Activated gamma-delta T cell treated with anti-CD3 and anti-CD28 coated beads, Interleukin-2, amount 50 U/mL, for 16 hours (primary cell): ENCODE results near the gene SLC6A7.

ENCODE experiments used
- DNase-seq: peaks from one replicate; pipeline ENCODE4 v3.0.0-alpha.2; 2020; ENCODE audit warnings: low read depth

The SLC6A7 gene

DNA sequence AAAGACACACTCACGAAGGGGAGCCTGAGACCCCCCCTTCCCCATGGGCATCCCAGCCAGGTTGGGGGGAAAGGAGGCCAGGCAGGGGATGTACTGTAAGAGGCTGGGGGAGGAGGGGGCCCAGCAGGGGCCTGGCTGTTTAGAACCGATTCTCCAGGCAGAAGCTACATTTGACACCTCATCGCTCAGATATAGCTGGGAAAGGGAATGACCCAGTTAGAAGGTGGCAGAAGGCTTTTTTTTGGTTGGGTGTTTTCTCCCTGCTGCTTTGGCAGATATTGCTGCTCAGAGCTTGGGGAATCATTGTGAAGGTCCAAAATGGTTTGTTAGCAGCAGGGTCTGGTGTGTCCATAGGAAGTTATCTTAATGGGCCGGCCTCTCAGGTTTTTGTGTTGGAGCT, 17.3 kb upstream of the SLC6A7 start:
- no peak for DNase-seq

DNA sequence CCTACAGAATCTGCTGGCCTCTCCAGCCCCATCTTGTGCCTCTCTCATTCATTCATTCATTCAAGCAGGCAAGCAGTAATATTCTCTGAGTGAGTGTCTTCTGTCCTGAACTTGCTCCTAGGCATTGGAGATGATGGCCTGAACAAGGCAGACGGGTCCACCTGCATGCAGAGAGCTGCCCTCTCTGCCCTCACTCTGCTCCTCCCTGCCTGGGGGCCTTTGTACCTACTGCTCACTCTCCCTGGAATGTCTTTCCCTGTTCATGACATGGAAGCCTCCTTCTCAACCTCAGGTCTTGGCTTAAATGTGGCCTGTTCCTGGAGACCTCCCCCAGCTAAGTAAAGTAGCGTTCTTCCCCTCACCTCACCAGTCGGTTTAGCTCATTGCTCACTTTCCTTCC, 16.7 kb upstream of the SLC6A7 start:
- DNase-seq = no peak

DNA sequence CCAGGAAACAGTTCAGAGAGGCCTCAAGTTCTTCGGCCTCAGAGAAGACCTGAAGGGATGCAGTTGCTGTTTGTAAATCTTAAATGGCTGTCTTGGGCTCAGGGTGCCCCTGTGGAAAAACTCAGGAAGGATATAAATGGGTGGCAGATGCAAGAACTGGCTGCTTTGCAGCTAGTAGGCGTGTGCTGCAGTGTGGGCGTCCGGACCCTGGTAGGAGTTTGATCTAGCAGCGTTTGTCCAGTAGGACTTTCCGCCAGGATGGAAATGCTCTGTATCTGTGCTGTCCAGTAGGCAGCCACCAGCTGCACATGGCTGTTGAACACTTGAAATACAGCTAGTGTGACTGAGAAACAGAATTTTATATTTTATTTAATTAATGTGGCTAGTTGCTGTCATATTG, 15.6 kb upstream of the SLC6A7 start:
- DNase-seq = no peak

DNA sequence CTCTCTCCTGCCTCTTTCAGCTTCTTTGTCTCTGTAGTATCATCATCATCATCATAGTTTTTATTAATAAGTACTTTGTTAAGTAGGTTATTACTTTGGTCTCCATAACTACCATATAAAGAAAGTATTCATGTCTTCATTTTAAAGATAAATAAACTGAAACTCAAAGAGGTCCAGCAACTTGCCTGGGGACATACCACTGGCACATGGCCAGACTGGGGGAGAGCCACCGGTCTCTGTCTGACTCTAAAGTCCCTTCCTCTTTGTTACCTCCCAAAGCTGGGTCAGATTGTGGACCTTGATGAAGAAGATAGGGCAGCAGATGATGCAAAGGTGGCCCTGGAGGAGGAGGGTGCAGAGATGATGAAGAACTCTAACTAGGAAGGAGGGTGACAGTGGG, 14.8 kb upstream of the SLC6A7 start:
- no peak for DNase-seq

DNA sequence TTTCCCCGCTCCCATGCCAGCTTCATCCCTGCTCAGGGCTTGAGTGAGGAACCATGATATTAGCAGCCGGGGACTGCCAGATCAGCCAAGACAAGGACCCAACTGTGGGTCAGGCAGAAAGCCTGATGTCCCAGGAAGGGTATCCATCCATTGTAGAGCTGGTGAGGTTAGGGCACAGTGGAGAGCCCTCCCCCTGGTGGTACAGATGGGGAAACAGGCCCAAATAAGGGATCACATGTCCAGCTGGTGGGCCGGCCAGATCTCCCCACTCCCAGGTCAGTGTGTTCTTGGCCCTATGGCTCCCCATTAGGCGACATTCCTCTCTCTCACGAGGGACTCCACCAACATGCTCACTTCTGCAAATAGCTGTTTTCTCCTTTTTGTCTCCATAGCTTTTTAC, 14.3 kb upstream of the SLC6A7 start:
- no peak for DNase-seq

DNA sequence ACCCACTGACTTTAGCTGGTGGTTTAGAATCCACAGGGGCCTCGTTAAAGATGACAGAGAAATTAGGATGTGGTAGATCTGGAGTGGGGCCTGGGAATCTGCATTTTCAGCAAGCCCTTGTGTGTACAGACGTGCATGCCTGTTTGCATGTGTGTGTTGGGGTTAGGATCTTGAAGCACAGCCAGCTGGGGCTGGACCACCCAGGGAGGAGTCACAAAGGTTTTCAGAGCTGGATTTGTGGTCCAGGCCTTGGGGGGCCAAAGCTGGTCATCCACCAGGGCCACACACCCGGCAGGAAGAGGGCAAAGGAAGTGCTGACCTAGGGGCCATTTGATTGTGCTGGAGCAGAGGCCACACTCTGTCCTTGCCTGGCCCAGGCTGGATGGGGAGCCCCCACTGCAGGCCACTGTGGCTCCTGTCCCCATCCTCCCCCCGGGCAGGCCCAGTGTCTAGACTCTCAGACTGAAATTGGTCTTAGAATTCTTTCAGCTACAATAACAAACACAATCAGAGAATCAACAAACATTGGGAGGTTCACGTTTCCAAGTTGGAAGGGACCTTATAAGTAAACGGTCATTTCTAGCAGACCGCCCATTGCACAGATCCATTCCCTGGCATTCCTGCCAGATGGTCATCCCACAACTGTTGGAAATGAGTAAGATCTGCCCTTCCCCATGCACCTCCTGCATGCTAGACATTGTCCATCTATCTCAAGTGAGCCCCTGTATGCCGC, 13.0 kb upstream of the SLC6A7 start:
- no peak for DNase-seq

DNA sequence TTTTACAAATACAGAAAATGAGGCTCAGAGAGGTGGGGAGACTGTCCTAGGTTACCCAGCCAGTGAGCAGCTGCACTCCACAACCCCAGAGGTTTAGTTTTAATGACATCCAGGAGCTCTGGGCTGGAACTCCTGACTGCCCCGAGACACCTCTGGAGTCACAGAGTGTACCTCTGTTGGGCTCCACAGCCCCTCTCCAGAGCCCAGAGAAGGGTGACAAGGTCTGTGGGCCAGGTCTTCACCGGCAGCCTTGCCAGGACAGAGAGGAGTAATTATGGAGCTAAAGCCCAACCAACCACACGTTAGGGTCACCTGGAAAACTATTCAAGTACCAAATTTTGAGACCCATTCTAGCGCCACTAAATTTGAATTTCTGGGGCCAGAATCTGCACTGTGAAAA, 12.1 kb upstream of the SLC6A7 start:
- no peak for DNase-seq

DNA sequence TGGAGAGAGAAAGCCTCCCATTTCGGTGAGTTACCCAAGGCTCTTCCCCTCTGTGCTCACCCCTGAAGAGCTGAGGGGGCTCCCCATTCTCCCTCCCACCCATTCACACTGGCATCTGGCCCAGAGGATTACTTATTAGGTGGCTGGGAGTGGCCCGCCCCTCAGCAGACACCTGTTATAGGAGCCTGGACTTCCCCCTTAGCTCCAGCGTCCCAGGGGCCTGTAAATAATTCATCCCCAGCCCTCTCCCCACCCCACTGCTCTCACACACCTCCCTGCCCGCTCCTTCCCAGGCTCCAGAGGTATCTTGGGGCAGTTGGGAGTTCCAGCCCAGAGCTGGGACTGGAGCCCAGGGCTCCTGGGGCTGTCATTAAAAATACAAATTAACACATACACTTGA, 11.6 kb upstream of the SLC6A7 start:
- no peak for DNase-seq

DNA sequence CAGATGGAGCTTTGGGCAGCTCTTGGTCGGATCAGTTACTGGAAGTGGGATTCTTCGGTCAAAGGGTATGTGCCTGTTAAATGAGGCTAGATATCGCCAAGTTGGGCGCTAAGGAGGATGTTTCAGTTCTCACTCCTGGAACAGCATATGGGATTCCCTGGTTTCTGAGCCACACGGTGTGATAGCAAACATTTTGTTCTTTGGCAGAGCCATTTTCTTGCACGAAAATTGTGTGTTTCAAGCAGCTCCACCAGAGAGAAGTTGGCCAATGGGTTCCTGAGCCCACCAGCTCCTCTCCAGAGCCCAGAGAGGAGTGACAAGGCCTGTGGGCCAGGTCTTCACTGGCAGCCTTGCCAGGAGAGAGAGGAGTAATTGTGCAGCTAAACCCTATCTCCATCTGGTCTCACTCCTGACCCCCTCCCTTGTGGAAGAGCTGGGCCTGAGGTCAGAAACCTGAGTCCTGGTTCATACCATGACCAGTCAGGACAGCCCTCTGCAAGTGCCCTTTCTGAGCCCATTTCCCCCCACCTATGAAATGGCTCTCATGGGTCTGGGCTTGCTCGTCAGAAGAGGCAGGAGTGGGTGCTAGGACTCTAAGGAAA, 10.7 kb upstream of the SLC6A7 start:
- no peak for DNase-seq

DNA sequence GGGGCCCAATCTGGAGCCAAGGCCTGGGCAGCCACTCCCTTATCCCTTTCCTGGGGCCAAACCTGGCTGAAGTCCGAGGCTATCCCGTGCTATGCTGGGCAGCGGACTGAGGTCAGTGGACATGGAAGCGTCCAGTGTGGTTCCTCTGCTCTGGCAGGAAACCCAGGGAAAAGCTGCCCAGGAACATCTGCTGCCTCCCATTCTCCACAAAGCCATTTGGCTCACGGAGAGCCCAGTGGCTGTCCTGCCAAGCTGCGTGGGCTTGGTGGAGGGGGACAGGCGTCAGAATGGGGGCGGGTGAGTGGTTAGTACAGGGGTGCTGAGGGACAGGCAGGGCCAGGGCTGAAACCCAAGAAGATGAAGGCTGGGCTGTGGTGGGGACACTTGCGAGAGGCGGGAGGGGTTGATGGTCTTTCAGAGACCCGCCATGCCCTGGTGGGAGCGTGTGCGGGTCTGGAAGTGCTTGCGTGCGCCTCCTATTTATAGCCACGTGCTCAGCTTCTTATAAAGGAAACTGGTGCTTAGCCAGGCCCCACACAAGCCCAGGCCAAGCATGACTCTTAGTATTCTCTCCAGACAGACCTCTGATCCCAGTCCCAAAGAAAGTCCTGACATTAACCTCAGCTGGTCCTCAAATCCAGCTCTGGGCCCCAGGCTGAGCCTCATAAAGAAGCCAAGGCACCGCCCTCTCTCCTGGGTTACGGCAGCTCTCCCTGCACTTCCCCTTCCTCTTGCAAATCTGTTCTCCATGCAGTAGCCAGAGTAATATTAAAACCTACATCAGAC, 9.4 kb upstream of the SLC6A7 start:
- no peak for DNase-seq

DNA sequence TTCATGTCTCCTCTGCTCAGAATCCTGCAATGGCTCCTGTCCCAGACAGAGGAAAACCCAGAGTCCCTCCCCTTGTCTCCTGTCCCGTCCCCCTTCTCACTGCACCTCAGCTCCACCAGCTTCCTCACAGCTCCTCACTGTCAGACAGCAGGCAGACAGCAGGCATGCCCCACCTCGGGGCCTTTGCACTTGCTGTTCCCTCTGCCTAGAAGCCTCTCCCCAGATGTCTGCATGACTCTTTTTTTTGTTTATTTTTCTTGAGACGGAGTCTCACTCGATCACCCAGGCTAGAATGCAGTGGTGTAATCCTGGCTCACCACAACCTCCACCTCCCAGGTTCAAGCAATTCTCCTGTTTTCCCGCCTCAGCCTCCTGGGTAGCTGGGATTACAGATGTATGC, 8.8 kb upstream of the SLC6A7 start:
- DNase-seq = no peak

DNA sequence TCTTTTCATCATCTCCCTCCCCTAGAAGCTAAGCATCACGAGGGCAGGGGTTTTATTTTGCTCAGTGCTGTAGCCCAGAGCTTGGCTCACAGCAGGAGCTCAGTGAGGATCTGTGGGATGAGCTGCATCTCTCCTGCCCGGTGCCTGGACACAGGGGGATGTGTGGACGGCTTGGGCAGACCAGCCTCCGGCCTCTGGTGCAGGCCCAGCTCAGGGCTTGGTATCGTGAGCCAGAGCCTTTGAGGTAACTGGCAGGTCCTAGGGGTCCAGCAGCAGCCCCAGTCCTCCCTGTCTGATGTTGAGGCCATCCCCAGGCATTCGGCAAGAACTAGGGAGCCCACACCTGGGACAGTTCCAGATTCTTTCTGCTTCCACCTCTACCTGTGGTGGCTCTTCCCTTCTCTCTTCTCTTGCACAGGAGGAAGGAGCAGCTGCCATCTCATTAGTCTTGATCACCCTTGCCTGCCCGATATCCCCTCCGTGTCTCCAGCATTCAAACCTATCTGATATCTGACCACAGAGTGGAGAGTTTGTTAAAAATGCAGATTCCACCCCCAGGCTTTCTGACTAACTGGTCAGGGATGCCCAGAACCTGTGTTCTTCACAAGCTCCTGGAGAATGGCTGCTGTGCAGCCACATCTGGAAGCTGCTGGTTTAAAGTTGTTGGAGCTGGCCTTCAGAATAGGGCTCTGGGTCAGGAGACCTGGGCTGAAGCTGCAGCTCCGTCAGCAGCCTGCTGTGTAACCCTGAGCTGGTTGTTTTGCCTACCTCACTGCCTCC, 7.9 kb upstream of the SLC6A7 start:
- DNase-seq = no peak

DNA sequence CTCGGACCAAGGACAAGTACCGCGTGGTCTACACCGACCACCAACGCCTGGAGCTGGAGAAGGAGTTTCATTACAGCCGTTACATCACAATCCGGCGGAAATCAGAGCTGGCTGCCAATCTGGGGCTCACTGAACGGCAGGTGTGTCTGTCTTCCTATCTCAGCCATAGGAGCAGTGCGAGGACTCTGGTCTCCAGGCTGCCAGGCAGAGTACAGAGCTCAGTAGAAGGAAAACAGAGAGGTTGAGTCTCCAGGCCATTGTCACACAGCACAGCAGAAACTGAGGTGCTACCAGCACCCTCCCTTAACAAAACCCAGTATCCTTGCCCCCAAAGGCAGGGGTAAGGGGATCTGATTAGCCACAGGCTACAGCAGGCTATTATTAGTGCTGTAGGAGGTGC, 7.1 kb upstream of the SLC6A7 start:
- no peak for DNase-seq

DNA sequence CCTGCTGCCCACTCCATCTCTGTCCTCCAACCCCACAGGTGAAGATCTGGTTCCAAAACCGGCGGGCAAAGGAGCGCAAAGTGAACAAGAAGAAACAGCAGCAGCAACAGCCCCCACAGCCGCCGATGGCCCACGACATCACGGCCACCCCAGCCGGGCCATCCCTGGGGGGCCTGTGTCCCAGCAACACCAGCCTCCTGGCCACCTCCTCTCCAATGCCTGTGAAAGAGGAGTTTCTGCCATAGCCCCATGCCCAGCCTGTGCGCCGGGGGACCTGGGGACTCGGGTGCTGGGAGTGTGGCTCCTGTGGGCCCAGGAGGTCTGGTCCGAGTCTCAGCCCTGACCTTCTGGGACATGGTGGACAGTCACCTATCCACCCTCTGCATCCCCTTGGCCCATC, 6.4 kb upstream of the SLC6A7 start:
- DNase-seq = no peak

DNA sequence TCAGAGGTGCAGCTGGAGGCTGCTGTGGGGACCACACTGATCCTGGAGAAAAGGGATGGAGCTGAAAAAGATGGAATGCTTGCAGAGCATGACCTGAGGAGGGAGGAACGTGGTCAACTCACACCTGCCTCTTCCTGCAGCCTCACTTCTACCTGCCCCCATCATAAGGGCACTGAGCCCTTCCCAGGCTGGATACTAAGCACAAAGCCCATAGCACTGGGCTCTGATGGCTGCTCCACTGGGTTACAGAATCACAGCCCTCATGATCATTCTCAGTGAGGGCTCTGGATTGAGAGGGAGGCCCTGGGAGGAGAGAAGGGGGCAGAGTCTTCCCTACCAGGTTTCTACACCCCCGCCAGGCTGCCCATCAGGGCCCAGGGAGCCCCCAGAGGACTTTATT, 5.9 kb upstream of the SLC6A7 start:
- no peak for DNase-seq

DNA sequence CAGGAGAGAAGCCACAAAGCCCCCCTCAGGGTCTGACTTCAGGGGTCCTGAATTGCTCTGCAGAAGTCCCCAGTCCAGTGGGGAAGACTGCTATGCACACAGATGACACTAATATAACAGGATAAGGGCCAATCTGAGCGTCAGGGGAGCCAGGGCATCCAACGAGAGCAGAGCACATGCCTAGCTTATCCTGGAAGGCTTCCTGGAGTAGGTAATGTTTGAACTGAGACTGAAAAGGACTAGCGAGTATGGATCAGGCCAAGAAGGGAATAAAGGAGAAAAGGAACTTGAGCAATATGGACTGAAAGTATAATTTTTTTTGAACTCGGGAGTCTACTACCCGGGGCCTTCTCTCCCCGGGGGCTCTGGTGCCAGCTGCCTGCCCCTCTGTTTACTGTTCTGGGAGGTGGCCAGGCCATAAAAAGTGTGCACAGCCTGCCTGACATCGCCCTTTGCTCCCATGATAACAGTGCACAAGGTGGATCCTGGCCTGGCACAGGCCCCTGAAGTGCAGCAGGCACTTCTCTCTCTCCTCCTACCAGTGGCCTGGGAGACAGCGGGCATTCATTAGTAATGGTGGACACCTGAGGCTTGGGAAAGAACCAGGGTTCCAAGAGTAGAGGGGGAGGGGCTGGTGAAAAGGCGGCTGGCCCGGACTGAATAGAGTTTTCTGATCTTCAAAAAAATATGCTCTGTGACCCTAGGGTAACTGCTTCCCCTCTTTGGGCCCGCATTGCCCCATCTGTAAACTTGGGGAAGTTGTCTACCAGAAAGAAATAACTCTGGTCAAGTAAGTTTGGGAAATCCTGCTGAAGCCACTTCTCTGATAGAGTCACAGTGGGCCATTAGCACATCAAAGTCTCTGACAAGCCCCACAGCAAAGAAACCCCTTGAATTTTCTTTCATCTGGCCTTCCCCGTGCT, 4.6 kb upstream of the SLC6A7 start:
- DNase-seq = no peak

DNA sequence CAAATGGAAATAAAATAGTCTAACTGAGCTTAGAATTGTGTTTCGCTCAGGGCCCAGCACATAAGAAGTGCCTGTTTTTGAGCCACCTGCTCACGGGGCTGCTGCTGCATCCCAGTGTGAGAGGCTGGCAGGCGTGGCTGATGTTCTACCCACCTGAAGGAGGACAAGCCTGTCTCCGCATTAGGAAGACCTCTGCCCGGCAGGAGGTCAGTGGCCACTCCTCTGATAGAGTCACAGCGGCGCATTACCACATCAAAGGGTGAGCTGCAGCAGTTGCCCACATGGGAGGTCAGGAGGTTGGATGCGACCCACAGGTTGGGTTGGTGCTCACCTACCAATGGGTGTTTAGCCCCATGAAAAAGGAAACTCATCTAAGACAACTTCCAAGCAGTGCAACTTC, 3.7 kb upstream of the SLC6A7 start:
- no peak for DNase-seq

DNA sequence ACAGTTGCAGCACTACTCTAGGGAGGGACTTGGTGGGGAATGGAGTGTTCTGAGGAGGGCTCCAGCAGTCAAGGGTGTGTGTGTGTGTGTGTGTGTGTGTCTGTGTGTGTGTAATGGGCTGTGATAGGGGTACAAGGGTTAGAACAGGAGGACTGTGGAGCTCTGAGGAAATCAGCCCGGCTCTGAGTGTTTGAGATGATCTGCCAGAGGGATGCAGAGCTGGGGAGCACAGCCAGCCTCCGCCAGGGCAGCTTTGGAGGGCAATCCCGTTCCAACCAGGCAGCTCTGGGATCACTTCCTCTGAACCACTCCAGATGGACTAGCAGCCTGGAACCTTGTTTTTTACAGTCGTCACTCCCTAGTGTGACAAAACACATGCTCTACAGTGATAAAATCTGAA, 3.0 kb upstream of the SLC6A7 start:
- no peak for DNase-seq

DNA sequence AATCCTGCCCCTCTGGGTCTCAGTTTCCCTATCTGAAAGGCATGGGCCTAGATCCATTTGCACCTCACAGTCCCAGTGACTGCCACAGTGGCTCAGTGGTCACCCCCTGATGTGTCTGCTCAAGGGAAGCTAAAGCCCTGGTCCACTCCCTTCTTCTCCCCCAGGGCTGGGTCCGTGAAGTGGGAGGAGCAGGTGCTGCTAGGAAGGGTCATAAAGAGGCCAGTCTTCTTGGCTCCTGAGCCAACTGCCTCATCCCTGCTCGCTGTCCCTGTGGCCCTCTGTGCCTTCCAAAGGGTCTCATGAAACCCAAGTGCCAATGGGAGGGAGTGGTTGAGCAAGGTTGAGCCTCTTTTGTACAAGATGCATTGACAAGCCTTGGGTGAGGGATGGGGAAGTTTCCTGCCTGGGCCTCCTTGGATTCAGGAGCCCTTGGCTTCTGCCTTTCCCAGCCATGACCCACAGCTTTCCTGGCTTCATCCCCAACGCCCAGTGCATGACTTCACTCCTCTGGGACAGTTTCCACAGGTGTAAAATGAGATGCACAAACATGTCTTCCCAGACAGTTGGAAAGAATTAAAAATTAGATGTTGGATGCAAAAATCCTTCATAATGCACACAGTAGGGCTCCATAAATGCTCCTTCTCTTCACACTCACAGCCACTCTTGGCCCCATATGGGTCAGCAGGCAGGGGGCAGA, 1.6 kb upstream of the SLC6A7 start:
- no peak for DNase-seq

DNA sequence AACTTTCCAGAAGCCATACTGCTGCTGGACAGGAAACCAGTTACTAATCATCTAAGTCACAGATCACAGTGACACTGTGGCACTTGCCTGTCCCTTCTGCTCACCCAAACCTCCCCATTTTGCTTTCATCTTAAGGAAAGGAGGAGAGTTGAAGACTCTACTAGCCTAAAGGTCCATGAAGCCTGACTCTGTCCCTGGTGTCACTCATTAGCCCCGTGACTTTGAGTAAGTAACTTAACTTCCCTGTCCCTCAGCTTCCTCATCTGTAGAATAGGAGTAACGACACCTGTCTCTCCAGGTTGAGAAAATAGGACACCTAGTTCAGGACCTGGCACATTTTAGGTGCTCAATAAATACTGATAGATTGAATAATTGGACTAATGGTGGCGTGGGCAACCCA, 536 bp upstream of the SLC6A7 start:
- DNase-seq = no peak

DNA sequence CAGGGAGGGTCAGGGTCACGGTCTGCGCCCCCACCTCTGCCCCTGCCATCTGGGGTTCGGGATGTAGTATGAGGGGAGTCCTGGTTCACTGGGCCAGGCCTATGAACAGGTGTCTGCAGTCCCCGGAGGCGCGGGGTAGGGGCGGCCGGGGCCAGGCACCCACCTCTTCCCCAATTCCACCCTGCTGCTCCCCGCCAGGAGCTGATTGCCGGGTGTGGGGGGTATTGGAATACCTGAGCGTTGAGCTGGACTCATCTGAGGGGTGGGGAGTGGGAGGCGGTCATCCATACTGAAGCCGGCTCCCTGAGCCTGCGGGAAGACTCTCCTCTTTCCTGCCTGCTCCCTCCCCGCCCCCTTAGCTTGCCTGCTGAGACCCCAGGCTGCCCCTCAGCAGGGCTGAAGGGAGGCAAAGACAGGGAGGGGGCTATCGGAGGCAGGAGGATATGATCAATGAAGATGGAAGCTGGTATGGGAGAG, 679 bp downstream of the SLC6A7 start:
- DNase-seq = no peak
